ENCODE data around the gene MYH9. TPM values are rescaled to one million over a fixed set of nuclear protein-coding genes. Genes with fewer than 3 reads are reported as not detected.
A peak's percentile ranks its signal among the peaks of the same experiment; 100 is the strongest.

Gene MYH9
- total RNA-seq, 1 experiment from 2014 or later: 653 TPM

DNA sequence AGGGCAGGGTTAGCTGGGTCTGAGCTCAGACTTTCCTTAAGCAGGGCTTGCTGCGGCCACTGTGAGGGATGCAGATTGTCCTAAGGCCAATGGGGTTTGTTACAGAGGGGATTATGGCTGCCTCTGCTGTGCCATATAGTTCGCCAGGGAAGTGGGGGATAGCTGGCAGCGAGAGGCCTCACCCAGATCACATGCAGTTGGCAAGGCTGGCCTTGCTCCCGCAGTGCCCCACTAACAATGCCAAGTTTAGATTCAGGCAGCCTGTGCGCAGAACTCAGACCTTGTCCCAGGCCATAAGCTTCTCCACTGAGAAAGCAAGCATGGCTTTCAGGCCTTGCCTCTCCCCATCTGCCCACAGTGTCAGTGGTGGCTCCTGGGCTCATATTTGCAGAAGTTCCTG is 143.8 kb downstream of the MYH9 start:
- ChIA-PET POLR2A (interaction anchor here (1.3 kb wide), 1 partner anchor 10 kb away, joined by 3 read pairs; no protein-coding TSS in a partner anchor), CTCF (interaction anchor here (0.6 to 1.3 kb wide), 3 partner anchors 9 to 11 kb away, joined by 3 read pairs; partner anchors contain the start of gene APOL1)
- Mint-ChIP-seq H3K27ac (ENCODE audit: low read depth, unreplicated experiment) (no peak overlapping the region), H3K4me1 (ENCODE audit: insufficient read depth, unreplicated experiment) (no peaks in the 10 kb centered on the region), H3K36me3 (ENCODE audit: insufficient read depth, unreplicated experiment) (peaks cover 6% of the 10 kb centered on the region), H3K27me3 (ENCODE audit: insufficient read depth, unreplicated experiment) (no peaks in the 10 kb centered on the region), H3K4me3 (ENCODE audit: unreplicated experiment) (no peak overlapping the region), H3K9me3 (ENCODE audit: unreplicated experiment) (no peaks in the 10 kb centered on the region)
- TF ChIP-seq, protein P1, sequence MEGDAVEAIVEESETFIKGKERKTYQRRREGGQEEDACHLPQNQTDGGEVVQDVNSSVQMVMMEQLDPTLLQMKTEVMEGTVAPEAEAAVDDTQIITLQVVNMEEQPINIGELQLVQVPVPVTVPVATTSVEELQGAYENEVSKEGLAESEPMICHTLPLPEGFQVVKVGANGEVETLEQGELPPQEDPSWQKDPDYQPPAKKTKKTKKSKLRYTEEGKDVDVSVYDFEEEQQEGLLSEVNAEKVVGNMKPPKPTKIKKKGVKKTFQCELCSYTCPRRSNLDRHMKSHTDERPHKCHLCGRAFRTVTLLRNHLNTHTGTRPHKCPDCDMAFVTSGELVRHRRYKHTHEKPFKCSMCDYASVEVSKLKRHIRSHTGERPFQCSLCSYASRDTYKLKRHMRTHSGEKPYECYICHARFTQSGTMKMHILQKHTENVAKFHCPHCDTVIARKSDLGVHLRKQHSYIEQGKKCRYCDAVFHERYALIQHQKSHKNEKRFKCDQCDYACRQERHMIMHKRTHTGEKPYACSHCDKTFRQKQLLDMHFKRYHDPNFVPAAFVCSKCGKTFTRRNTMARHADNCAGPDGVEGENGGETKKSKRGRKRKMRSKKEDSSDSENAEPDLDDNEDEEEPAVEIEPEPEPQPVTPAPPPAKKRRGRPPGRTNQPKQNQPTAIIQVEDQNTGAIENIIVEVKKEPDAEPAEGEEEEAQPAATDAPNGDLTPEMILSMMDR (IDR thresholded peaks at IDR 0.05; ENCODE audit: unreplicated experiment): no peak
- no peak for DNase-seq (ENCODE audit: unreplicated experiment)
- BruUV-seq (replicated peaks): no TSS peak
- intact Hi-C loops (cut with micrococcal nuclease): no loop called here

DNA sequence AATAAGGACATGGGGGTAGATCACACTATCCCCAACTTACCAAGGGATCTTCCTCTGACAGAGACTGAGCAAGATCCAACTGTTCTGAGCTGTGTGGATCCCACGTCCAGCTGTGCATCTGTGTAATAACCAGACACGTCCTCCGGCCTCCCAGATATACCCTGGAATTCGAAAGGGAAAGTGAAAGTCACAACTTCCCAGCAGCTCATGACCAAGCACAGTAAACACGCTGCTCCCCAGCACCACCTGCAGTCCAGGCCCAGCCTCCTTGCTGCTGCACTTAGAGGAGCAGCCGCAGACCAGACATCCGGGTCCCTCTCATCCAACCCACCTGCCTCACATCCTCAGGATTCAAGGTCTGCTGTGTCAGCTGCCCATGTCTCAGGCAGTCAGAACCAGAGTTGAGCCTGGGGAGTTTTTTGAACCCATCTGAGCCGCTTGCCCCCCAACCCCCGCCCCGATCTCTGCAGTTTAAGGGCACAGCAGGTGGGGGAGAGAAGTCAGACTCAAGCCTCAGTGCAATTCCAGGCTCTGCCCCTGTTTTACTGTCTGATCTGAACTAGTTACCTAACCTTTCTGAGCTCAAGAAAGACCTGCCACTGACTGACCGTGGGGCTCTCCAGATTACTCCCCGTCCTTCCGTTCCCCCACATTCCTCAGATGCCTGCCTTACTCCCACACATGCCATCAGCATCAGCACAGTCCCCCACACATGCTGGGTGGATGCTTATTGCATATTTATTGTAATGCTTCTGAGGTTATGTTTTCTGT is 148.2 kb downstream of the MYH9 start, which contains the start of gene APOL2:
TSS of gene APOL2 (minus strand) at position 127 of the 771 bp plus-strand sequence. CDS start 6,365 bp downstream, outside the sequence.
- intact Hi-C loops (cut with micrococcal nuclease): loop anchor here (1.0 to 5.0 kb wide), 2 partner anchors 42 to 94 kb away; no protein-coding TSS in a partner anchor
- CTCF ChIA-PET: interaction anchor here (0.6 to 4.4 kb wide), 34 partner anchors 8 to 783 kb away, joined by 3 to 25 read pairs (median 4); partner anchors contain the start of gene APOL1
- peaks cover 27% of the 10 kb centered on the region for H3K36me3 Mint-ChIP-seq (ENCODE audit: insufficient read depth, unreplicated experiment)

DNA sequence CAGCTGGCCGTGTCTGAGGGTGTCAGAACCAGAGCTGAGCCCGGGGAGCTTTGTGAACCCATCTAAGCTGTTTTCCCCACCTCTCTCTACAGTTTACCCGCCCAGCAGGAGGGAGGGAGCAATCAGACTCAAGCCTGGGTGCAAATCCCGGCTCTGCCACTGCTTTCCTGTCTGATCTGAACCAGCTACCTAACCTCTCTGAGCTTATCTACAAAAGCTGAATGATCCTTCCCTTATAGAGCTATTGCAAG is 148.7 kb downstream of the MYH9 start:
- POLR2A ChIA-PET: interaction anchor here (0.8 to 2.6 kb wide), 15 partner anchors 11 to 243 kb away, joined by 3 to 7 read pairs (median 4); partner anchors contain the start of gene TXN2
- H3K27me3 Mint-ChIP-seq (ENCODE audit: insufficient read depth, unreplicated experiment): no peaks in the 10 kb centered on the region
- peaks cover 32% of the 10 kb centered on the region for H3K36me3 Mint-ChIP-seq (ENCODE audit: insufficient read depth, unreplicated experiment)
- no peak for DNase-seq (ENCODE audit: unreplicated experiment)
- peaks cover 16% of the 10 kb centered on the region for H3K9me3 Mint-ChIP-seq (ENCODE audit: unreplicated experiment)
- TF ChIP-seq, protein P1 (IDR thresholded peaks at IDR 0.05; ENCODE audit: unreplicated experiment): no peak
- intact Hi-C loops (cut with micrococcal nuclease): loop anchor here (1.0 to 5.0 kb wide), 2 partner anchors 42 to 94 kb away; no protein-coding TSS in a partner anchor
- no TSS peak for BruUV-seq (replicated peaks)
- H3K27ac Mint-ChIP-seq (ENCODE audit: low read depth, unreplicated experiment): peak overlapping the region; percentile 97
- CTCF ChIA-PET: interaction anchor here (0.6 to 4.4 kb wide), 27 partner anchors 9 to 612 kb away, joined by 3 to 25 read pairs (median 5); partner anchors contain the start of gene APOL1
- H3K4me1 Mint-ChIP-seq (ENCODE audit: insufficient read depth, unreplicated experiment): peaks cover 28% of the 10 kb centered on the region
- H3K4me3 Mint-ChIP-seq (ENCODE audit: unreplicated experiment): peak overlapping the region; percentile 97

More for the DNA sequence above, 148.2 kb downstream of the MYH9 start, which contains the start of gene APOL2:
- TF ChIP-seq, protein P1 (IDR thresholded peaks at IDR 0.05; ENCODE audit: unreplicated experiment): peak; percentile 36
- POLR2A ChIA-PET: interaction anchor here (0.8 to 2.6 kb wide), 15 partner anchors 11 to 242 kb away, joined by 3 to 7 read pairs (median 4); partner anchors contain the start of gene TXN2
- Mint-ChIP-seq H3K4me3 (ENCODE audit: unreplicated experiment) (peak within 1 kb of the TSS; percentile 97), H3K27me3 (ENCODE audit: insufficient read depth, unreplicated experiment) (no peaks in the 10 kb centered on the region), H3K4me1 (ENCODE audit: insufficient read depth, unreplicated experiment) (peaks cover 28% of the 10 kb centered on the region), H3K9me3 (ENCODE audit: unreplicated experiment) (peaks cover 16% of the 10 kb centered on the region), H3K27ac (ENCODE audit: low read depth, unreplicated experiment) (peak within 1 kb of the TSS; percentile 97)
- BruUV-seq (replicated peaks): no TSS peak
- peak; percentile 92 for DNase-seq (ENCODE audit: unreplicated experiment)

Data from MCF 10A (cell line).